Stimulated activated CD4-positive, alpha-beta T cell treated with anti-CD3 and anti-CD28 coated beads, Interleukin-15, amount 100 ng/mL, for 48 hours (primary cell): ENCODE data around the gene ST3GAL2.
A peak's percentile ranks its signal among the peaks of the same experiment; 100 is the strongest.

ENCODE experiments used
- DNase-seq, 2 donors: peaks; one replicate each; pipeline ENCODE4 v3.0.0-alpha.2; 2020; ENCODE audit warnings: low read depth in 2 of 2

ST3GAL2 gene

GRCh38 chr16:70437582-70438557 lies 1.0 kb downstream of the ST3GAL2 start:
- no peak for DNase-seq

DNA sequence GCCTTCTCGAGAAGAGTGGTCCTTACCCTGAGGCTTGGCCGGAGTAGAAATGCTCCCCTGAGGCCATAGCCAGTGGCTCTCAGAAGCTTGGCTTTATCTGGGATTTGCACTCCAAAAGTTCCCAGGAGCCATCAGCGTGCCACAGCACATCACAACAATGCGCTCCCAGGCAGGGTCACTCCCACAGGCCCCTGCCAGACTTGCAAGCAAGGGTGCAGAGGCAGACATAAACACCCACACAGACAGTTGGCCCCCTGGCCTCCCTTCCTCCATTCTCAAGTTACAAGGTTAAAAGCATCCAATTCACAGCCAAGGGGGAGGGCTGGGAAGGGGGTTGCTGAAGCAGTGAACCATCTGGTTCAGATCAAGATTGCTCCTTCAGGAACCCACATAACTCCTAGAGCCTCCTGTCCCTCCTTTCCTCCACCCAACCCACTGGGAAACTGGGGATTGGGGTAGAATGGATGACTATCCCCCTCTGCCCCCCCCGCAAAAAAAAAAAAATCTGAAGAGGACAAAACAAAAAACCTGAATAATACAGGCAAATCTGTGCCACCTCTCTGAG lies 1.8 kb downstream of the ST3GAL2 start:
- DNase-seq: no peak

DNA sequence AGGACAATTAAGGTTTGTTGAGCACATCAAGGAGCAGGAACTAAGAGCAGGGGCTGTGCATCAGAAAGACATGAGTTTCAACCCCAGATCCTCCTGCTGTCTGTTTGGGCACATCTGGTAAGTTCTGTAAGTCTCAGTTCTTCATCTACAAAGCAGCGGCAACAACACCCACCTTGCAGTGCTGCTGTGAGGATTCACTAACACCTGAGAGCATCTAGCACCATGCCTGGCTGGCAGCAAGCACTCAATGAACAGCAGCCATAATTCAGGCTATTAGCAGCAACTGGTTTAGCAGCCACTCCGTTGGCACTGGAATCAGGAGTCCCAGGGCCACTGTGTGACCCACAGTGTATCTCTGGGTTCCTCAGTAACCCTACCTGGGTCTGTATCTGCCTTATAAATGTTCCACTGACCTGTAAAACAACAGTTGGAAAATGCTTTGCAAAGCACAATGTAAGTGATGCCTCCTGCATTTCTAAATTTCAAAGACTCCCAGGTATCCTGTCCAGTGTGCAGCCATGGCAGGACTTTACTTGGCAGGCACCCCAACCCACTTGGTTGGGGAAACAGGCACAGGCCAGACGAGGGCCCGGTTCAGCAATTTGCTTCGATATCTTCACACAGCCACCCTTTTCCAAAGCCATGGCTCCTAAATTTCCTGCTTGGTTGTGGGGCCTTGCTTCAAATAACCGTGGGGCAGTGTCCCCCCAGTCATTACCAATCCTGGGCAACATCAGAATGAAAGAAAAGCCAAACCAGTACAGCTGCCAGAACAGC lies 4.2 kb downstream of the ST3GAL2 start:
- DNase-seq: no peak

GRCh38 chr16:70433458-70434103 lies 5.3 kb downstream of the ST3GAL2 start:
- DNase-seq: no peak

GRCh38 chr16:70432723-70433457 lies 6.0 kb downstream of the ST3GAL2 start:
- DNase-seq: no peak

- DNase-seq: no peak
Measured at GRCh38 chr16:70432356-70432722, 6.6 kb downstream of the ST3GAL2 start.

DNA sequence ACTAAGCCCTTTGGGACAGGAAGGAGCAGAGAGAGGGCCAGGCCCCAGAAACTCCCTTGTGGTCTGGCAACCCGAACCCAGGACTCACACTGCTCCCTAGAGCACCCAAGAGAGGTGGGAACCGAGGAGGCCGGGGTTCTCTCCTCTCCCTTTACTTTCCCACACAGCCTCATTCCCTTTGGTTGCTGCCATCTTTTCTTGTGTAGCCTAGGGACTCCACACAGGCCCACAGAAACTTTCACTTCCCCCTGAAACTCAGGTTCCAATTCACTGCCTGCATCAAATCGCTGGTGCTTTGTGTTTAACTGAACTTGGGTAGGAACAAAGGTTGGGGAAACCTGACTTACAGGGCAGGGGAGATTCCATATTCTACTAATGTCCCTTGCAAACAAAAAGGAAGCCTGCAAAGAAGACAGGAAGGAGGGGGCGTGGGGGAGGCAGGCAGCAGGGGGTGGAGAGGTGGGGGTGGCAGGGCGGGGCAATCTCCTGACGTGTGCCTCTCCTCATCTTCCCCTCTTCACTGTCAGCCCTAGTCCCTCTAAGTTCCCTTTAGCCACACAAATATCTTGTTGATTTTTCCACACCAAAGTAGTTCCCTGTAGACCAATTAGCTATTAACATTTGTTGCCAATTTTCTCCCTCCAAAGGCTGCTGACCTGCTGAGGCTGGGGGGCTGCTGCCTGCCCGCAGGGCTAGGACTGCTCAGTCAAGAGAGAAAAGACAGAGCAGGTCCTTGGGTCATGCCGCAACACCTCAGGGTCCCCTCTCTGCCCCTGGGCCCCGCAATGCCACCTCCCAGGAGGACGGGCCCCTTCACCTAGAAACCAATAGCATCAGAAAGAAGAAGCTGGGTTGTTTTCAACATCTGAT lies 8.0 kb downstream of the ST3GAL2 start:
- peak in 1 of 2 donors; percentile 44 for DNase-seq

DNA sequence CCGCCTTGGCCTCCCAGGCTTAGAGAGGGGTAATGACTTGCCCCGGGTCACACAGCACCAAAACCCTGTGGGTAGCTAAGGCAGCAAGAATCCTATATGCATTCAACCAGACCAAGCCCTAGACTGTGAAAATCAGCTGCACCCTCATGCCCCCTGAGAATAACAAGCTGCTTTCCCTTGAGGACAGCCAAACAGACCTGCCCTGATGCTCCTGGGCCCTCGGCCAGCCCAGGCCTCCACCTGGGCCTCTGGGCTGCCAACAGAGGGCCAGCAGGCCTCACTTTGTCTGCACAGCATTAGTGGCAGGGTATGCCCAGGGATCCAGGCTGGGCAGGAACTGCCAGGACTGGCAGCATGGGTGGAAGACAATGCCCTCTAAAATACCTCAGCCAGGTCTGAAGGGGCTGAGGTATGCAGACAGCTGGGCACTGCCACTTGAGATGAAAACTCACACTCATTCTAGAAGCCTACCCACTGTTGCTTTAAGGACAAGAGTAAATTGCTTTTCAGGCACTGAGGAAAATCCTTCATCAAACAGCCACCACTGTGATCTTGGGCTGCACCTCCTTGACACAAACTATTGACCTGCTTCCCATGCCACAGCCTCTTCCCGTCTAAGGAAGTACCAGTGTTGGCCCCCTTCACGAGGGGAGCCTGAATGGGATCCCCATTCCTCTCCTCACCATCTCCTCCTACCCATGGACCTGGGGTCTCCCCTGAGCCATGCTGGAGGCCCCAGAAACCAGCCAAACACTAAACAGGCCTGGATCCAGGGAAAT lies 8.8 kb downstream of the ST3GAL2 start:
- no peak for DNase-seq

- DNase-seq: peak; percentile 38 to 62
Measured at GRCh38 chr16:70428178-70428998, 10.5 kb downstream of the ST3GAL2 start.

- DNase-seq: no peak
Measured at GRCh38 chr16:70427786-70428177, 11.1 kb downstream of the ST3GAL2 start.

DNA sequence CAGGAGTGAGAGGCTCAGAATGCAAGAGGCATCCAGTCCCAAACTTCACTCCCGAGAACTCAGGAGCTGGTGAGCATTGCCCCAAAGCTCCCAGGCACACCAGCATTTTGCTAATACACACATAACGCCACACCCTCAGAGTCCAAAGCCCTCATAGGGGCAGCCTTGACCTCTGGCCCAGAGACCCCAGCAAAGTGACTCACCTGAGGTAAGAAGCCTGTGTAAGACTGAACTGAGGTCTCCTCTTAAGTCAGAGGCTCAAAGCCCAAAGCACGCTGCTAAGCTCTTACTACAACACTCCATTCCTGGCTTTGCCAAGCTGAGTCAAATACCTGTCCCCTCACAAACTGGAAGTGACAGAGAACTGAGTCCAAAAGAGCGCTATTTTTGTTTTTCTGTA lies 16.4 kb downstream of the ST3GAL2 start:
- no peak for DNase-seq

- DNase-seq: no peak
Measured at GRCh38 chr16:70421473-70422311, 17.2 kb downstream of the ST3GAL2 start.

DNA sequence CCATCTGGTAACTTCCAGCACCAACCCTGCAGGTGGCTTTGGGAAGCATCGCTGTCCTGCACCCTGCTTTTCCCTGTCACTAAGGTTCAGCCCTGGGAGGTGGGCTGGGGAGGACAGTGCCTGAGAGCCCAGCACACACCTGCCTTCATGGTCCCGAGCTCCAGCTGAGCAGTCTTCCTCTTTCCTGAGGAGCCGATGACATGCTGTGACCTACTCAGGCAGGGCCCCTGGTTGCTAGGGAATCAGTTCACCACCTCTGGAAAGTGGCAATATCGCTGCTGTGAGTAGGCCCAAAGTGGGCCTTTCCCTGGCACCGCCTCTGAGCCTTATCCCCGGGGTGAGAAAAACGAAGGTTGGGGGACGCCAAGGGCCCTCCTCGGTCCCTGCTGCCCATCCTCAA lies 17.9 kb downstream of the ST3GAL2 start:
- no peak for DNase-seq

GRCh38 chr16:70419384-70420327 lies 19.2 kb downstream of the ST3GAL2 start:
- no peak for DNase-seq

DNA sequence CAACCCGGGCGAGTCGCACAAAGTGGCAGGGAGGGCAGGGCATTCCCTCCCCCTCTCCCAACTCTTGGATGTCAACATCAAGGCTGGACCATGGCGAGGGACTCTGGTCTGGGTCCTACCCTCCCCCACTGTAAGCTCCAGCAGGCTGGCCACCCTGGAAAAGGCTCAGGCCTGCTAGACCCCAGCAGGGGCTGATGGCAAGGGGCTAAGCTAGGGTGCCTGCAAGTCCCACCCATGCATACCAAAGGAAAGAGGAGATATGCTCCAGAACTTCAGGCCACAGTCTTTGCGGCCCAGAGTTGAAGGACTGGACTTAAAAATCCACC lies 19.9 kb downstream of the ST3GAL2 start:
- DNase-seq: no peak

- DNase-seq: no peak
Measured at GRCh38 chr16:70418274-70418992, 20.5 kb downstream of the ST3GAL2 start.
